Neutrophil (primary cell): ENCODE results near the gene PDZRN4.

Experiments used
- H3K27ac ChIP-seq: fragments of 200-600 bp; sonication (generic); 2 replicates; pipeline ENCODE4 v1.5.1; 2016; ENCODE audit warnings: mild to moderate bottlenecking, moderate library complexity
- H3K27me3 ChIP-seq: fragments of 200-600 bp; sonication (generic); 2 replicates; pipeline ENCODE4 v1.6.0; 2016; ENCODE audit warnings: mild to moderate bottlenecking
- H3K36me3 ChIP-seq: fragments of 200-600 bp; sonication (generic); 2 replicates; pipeline ENCODE4 v1.5.1; 2017
- H3K4me1 ChIP-seq, 2 experiments: fragments of 200-600 bp in 1 of 2; sonication (generic) in 1 of 2; 1 replicate in 1 of 2; 2 replicates in 1 of 2; pipeline versions ENCODE4 v1.5.1 to v1.6.1; 2013 to 2016; ENCODE audit warnings: low read depth in 1 of 2, low read length in 1 of 2, mild to moderate bottlenecking in 1 of 2, moderate library complexity in 1 of 2; ENCODE audit not compliant: control insufficient read depth in 1 of 2, insufficient read depth in 1 of 2
- H3K4me3 ChIP-seq, 2 experiments: fragments of 200-600 bp in 1 of 2; sonication (generic) in 1 of 2; 1 replicate in 1 of 2; 2 replicates in 1 of 2; pipeline ENCODE4 v1.5.1; 2013 to 2016; ENCODE audit warnings: low read depth in 1 of 2, low read length in 1 of 2, mild to moderate bottlenecking in 1 of 2, moderate library complexity in 1 of 2
- H3K9me3 ChIP-seq: fragments of 200-600 bp; sonication (generic); 2 replicates; pipeline ENCODE4 v1.5.1; 2016
- CTCF ChIP-seq: fragments of 200-600 bp; sonication (generic); IDR thresholded peaks from 2 replicates; pipeline ENCODE4 v1.5.1; 2016; ENCODE audit warnings: antibody characterized with exemption

PDZRN4 gene

GRCh38 chr12:41205070-41205709 is 17.1 kb downstream of the PDZRN4 start:
- H3K27me3 ChIP-seq = no peaks in the 10 kb centered on the region
- no peak for TF ChIP-seq CTCF
- H3K27ac ChIP-seq = no peak overlapping the region
- H3K4me3 ChIP-seq = no peak overlapping the region
- no peaks in the 10 kb centered on the region for H3K9me3 ChIP-seq
- H3K4me1 ChIP-seq = no peaks in the 10 kb centered on the region
- H3K36me3 ChIP-seq = no peaks in the 10 kb centered on the region

DNA sequence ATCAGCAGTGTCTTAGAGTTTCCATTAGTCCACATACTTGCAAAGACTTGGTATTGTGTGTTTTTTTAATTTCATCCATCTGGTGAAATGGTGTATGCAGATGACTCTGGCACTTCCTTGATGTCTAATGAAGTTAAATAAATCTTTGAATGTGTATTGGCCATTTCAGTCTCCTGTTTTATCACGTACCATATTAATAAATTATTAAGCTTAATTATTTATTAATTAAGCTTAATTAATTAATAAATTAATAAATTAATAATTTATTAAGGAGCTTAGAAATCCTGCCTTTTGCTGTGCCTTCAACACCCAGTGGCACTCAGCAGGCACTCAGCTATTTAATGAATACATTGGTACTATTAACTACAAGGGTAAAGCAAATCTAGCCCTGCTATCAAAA is 18.2 kb downstream of the PDZRN4 start:
- no peaks in the 10 kb centered on the region for H3K9me3 ChIP-seq
- H3K4me3 ChIP-seq = no peak overlapping the region
- H3K36me3 ChIP-seq = no peaks in the 10 kb centered on the region
- TF ChIP-seq CTCF = no peak
- H3K27me3 ChIP-seq = no peaks in the 10 kb centered on the region
- no peak overlapping the region for H3K27ac ChIP-seq
- H3K4me1 ChIP-seq = no peaks in the 10 kb centered on the region

DNA sequence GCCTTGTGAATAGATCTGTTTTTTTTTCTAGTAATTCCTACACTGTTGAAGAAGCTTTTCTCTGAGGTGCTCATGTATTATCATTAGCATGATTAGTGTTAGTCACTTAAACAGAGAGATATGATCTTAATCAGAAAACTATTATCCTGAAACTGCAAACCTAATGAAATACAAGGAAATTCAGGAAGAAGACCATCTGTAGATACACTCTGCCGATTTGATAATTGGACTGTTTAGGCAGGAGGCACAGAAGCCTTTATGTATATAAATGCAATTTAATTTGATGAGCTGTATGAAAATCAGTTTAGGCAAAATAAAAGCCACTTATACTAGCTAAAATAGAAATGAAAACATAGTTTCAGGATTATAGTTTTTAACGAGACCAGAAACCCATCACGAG is 23.3 kb downstream of the PDZRN4 start:
- no peak for TF ChIP-seq CTCF
- Histone ChIP-seq H3K27me3 (no peaks in the 10 kb centered on the region), H3K4me1 (no peaks in the 10 kb centered on the region), H3K27ac (no peak overlapping the region), H3K4me3 (no peak overlapping the region), H3K9me3 (no peaks in the 10 kb centered on the region), H3K36me3 (no peaks in the 10 kb centered on the region)

- Histone ChIP-seq H3K27me3 (no peaks in the 10 kb centered on the region), H3K9me3 (no peaks in the 10 kb centered on the region), H3K27ac (no peak overlapping the region), H3K4me1 (no peaks in the 10 kb centered on the region), H3K36me3 (no peaks in the 10 kb centered on the region), H3K4me3 (no peak overlapping the region)
- no peak for TF ChIP-seq CTCF
Measured at GRCh38 chr12:41212625-41213024, 24.5 kb downstream of the PDZRN4 start.

- H3K9me3 ChIP-seq = no peaks in the 10 kb centered on the region
- no peak for TF ChIP-seq CTCF
- H3K36me3 ChIP-seq = no peaks in the 10 kb centered on the region
- H3K4me3 ChIP-seq = no peak overlapping the region
- no peak overlapping the region for H3K27ac ChIP-seq
- H3K4me1 ChIP-seq = no peaks in the 10 kb centered on the region
- no peaks in the 10 kb centered on the region for H3K27me3 ChIP-seq
Measured at GRCh38 chr12:41213107-41213506, 25.0 kb downstream of the PDZRN4 start.

- Histone ChIP-seq H3K27me3 (no peaks in the 10 kb centered on the region), H3K4me3 (no peak overlapping the region), H3K9me3 (no peaks in the 10 kb centered on the region), H3K36me3 (no peaks in the 10 kb centered on the region), H3K4me1 (no peaks in the 10 kb centered on the region), H3K27ac (no peak overlapping the region)
- TF ChIP-seq CTCF = no peak
Measured at GRCh38 chr12:41213648-41214047, 25.5 kb downstream of the PDZRN4 start.
